HG03439 (cell line): Measurements from ENCODE around the gene PGGHG.

Source experiments
- ATAC-seq: cut with Tn5 transposase; IDR thresholded peaks from one replicate; pipeline ENCODE4 v1.9.1; 2021; ENCODE audit warnings: mild to moderate bottlenecking, moderate library complexity; ENCODE audit not compliant: unreplicated experiment

PGGHG gene

DNA sequence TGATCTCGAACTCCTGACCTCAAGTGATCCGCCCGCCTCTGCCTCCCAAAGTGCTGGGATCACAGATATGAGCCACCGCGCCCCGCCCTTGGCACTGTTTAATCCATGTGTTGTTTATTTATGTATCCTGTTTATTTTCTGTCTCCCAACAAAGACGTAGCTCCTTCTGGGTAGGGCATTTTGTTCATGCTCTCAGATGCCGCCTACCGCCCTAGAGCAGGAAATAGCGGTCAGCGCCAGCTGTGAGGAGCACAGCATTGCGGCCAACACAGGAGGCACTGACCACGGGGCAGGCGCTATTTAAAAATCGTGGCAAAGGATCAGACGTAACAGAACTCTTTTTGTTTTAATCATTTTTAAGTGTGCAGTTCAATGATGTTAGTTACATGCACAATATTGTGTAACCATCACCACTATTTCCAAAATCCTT lies 20.2 kb upstream of the PGGHG start:
- peak; percentile 47 for ATAC-seq

GRCh38 chr11:269146-269890 lies 19.6 kb upstream of the PGGHG start:
- ATAC-seq: peak; percentile 67

DNA sequence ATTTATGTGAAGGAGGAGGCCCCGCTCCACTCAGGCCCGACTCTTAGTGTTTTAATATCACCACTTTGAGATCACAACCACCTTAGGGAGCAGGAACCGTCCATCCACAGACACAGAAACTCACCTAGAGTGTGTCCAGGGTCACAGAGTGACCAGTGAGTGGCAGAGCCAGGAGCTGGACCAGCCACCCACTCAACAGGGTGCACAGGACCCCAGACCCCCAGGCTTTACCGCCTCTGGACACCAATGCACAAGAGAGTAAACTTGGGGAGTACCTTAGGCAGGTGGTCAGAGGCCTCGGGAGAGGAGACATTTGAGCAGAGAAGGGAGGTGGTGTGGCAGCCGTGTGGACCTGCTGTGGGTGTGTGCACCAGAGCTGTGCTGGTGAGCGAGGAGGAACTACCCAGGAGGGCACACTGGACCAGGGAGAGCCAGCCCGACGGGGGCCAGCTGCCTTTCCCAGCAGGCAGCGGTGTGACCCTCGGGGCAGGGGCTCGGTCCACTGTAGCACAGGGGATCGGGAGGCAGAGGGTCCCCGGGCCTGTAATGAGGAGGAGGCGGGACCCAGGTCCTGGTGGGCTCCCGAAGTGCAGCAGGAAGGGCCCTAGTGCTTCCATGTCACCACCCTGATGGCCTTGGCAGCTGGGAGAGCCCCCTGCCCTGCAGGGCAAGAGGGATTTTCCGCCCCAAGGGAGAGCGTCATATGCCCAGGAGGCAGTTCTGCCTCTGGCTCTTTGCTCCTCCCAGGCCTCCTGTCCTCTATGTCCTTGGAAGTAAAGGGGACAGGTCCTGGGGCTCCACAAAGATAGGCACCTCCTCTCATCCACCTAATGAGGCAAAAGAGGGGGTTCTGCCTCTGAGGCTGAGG lies 18.2 kb upstream of the PGGHG start:
- ATAC-seq: no peak

- ATAC-seq: no peak
Observed at GRCh38 chr11:271319-271715, 17.6 kb upstream of the PGGHG start.

GRCh38 chr11:272195-272930 lies 16.6 kb upstream of the PGGHG start:
- ATAC-seq: no peak

DNA sequence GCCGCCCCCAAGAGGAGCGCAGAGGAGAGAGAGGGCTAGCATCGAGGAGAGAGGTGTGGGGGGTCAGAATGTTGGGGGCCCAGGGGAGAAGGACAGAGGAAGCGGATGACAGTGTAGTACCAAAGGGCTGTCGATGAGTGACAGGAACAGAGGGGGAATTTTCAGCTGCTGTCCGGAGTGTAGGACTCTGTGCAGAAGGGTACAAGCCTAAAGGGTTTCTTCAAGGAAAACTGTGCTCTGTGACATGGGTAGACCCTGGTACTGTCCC lies 16.1 kb upstream of the PGGHG start:
- no peak for ATAC-seq

DNA sequence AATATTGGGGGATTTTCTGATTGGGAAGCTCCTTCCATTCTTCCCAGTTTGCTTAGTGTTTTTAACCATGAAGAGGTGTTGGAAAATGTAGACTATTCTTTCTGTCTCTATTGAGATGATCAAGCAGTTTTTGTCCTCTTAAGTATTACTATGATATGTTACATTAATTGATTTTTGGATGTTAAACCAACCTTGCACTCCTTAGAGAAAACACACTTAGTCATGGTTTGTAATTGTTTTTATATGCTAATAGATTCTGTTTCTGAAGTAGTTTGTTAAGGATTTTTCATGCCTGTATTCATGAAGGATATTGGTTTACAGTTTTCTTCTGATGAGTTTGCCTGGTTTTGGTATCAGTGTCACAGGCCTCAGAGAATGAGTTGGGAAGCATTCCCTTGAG lies 12.7 kb upstream of the PGGHG start:
- no peak for ATAC-seq

- no peak for ATAC-seq
Observed at GRCh38 chr11:278001-278951, 10.7 kb upstream of the PGGHG start, which contains the start of gene NLRP6. Gene NLRP6, plus strand, starts transcription at chr11:278407. Its CDS starts 163 bp downstream, at chr11:278570.

GRCh38 chr11:279040-279965 lies 9.6 kb upstream of the PGGHG start:
- ATAC-seq: no peak

DNA sequence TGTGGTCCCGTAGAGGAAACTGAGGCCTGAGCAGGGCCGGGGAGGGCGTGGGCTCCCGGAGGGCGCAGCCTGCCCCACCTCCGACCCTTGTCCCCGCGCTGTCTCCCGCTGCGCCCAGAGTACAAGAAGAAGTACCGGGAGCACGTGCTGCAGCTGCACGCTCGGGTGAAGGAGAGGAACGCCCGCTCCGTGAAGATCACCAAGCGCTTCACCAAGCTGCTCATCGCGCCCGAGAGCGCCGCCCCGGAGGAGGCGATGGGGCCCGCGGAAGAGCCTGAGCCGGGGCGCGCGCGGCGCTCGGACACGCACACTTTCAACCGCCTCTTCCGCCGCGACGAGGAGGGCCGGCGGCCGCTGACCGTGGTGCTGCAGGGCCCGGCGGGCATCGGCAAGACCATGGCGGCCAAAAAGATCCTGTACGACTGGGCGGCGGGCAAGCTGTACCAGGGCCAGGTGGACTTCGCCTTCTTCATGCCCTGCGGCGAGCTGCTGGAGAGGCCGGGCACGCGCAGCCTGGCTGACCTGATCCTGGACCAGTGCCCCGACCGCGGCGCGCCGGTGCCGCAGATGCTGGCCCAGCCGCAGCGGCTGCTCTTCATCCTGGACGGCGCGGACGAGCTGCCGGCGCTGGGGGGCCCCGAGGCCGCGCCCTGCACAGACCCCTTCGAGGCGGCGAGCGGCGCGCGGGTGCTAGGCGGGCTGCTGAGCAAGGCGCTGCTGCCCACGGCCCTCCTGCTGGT lies 8.8 kb upstream of the PGGHG start:
- ATAC-seq: no peak

GRCh38 chr11:280706-281485 lies 8.0 kb upstream of the PGGHG start:
- no peak for ATAC-seq

DNA sequence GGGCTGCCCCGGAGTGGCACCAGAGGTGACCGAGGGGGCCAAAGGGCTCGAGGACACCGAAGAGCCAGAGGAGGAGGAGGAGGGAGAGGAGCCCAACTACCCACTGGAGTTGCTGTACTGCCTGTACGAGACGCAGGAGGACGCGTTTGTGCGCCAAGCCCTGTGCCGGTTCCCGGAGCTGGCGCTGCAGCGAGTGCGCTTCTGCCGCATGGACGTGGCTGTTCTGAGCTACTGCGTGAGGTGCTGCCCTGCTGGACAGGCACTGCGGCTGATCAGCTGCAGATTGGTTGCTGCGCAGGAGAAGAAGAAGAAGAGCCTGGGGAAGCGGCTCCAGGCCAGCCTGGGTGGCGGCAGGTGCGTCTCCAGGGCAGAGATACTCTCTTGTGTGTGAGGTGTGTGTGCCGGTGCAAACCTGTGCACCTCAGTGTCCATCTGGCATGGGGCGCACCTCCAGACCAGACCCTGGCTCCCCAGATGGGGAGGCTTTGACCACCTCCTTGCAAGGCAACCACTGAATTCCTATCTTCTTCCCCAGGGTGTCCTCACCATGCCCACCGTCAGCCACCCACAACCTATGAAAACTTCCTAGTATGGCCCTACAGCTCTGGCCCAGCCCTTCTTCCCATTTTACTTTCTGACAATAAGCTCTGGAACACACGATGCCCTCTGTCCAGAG lies 7.3 kb upstream of the PGGHG start:
- no peak for ATAC-seq

GRCh38 chr11:282171-282570 lies 6.8 kb upstream of the PGGHG start:
- no peak for ATAC-seq

DNA sequence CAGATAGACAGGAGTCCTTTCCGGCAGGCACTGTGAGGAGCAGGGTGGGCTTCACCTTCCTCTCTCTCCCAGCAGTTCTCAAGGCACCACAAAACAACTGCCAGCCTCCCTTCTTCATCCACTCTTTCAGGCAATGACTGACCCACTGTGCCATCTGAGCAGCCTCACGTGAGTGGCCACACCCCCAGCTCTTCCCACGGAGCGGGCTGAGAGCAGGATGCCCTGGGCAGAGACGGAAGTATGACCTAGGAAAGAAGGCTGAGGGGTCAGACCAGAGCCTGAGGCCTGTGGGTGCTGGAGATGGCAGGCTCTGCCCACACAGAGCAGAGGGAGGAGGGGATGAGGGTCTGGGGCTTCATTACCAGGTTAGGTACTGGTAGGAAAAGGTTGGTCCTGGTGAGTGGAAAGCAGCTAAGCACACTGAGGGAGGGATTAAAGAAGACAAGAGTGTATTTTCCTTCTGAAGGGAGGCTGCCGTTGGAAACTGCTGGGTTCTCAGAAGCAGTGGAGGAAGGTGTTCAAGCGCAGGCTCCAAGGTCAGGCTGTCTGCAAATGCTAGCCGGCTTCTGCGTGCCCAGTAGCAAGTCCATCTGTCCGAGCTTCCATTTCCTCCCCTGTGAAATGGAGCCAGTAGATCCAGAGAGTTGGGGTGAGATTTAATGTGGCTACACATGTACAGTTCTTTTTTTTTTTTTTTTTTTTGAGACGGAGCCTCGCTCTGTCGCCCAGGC lies 6.1 kb upstream of the PGGHG start:
- no peak for ATAC-seq

GRCh38 chr11:283405-284104 lies 5.4 kb upstream of the PGGHG start:
- ATAC-seq: no peak
